Spinal cord (tissue), 10 donors: ENCODE data around the gene CDKN2B-AS1. TPM values are rescaled to one million over a fixed set of nuclear protein-coding genes. Genes with fewer than 3 reads are reported as not detected.

Experiments used
- DNase-seq, 6 donors: peaks; one replicate each; pipeline versions ENCODE4 v3.0.0 to v3.0.0-alpha.2; 2013 to 2015; ENCODE audit warnings: low spot score in 6 of 6, low read depth in 4 of 6
- H3K27ac ChIP-seq: one replicate; pipeline ENCODE4 v1.5.1; 2013; ENCODE audit warnings: low read depth, low read length, control low read depth
- H3K27me3 ChIP-seq: one replicate; pipeline ENCODE4 v1.6.1; 2013; ENCODE audit warnings: low read length; ENCODE audit not compliant: control insufficient read depth, insufficient read depth
- H3K36me3 ChIP-seq: one replicate; pipeline ENCODE4 v1.6.1; 2013; ENCODE audit warnings: low read length; ENCODE audit not compliant: control insufficient read depth, insufficient read depth
- H3K4me1 ChIP-seq: one replicate; pipeline ENCODE4 v1.6.1; 2013; ENCODE audit warnings: low read length; ENCODE audit not compliant: control insufficient read depth, insufficient read depth
- H3K4me3 ChIP-seq: one replicate; pipeline ENCODE4 v1.5.1; 2013; ENCODE audit warnings: low read depth, low read length, control low read depth
- H3K9me3 ChIP-seq: one replicate; pipeline ENCODE4 v1.6.1; 2013; ENCODE audit warnings: low read length; ENCODE audit not compliant: control insufficient read depth, insufficient read depth
- WGBS: methylation state at CpG from one replicate; pipeline ENCODE4 v1.1.5; 2013; ENCODE audit warnings: missing lambda C conversion rate; ENCODE audit not compliant: insufficient coverage; 5-methylcytosine and 5-hydroxymethylcytosine counted together
- polyA plus RNA-seq, 2 donors: library from polyadenylated mRNA; unstranded; fragments of 120-200 nt; gene quantifications; one replicate each; pipeline ENCODE4 v1.2.1, GENCODE V29; 2013; ENCODE audit not compliant: insufficient read length in 2 of 2
- total RNA-seq, 2 donors: library from RNA; depleted of rRNA in 1 of 2; stranded (reverse); fragments of 120-200 nt in 1 of 2; fragments of >200 nt in 1 of 2; gene quantifications; one replicate each; pipeline versions ENCODE4 v1.2.3 to v1.2.4, GENCODE V29; 2013 to 2014
- donor health status: healthy.

The CDKN2B-AS1 gene
- total and polyA plus RNA-seq, 4 donors, result 0.29 to 0.55 (median 0.50) TPM

GRCh38 chr9:22120595-22120994 lies 126.0 kb downstream of the CDKN2B-AS1 start:
- no peak overlapping the region for H3K27ac ChIP-seq
- WGBS, result no CpG with 5 or more reads among the region's 1 CpG
- no peaks in the 10 kb centered on the region for H3K9me3 ChIP-seq
- H3K27me3 ChIP-seq, result no peaks in the 10 kb centered on the region
- no peak for DNase-seq
- peaks cover 3% of the 10 kb centered on the region for H3K4me1 ChIP-seq
- H3K4me3 ChIP-seq, result no peak overlapping the region
- H3K36me3 ChIP-seq, result no peaks in the 10 kb centered on the region

GRCh38 chr9:22124263-22125011 lies 129.8 kb downstream of the CDKN2B-AS1 start:
- WGBS, result 33% methylated on average over 1 of the region's 6 CpGs
- DNase-seq, result no peak

GRCh38 chr9:22129133-22129532 lies 134.5 kb downstream of the CDKN2B-AS1 start:
- Histone ChIP-seq H3K4me3 (no peak overlapping the region), H3K27me3 (no peaks in the 10 kb centered on the region), H3K9me3 (no peaks in the 10 kb centered on the region), H3K27ac (no peak overlapping the region), H3K4me1 (no peaks in the 10 kb centered on the region), H3K36me3 (no peaks in the 10 kb centered on the region)
- no CpG with 5 or more reads among the region's 1 CpG for WGBS
- DNase-seq, result no peak

More at GRCh38 chr9:22124263-22125011, 129.8 kb downstream of the CDKN2B-AS1 start:
- H3K27me3 ChIP-seq, result no peaks in the 10 kb centered on the region
- H3K27ac ChIP-seq, result no peak overlapping the region
- H3K36me3 ChIP-seq, result no peaks in the 10 kb centered on the region
- no peak overlapping the region for H3K4me3 ChIP-seq
- no peaks in the 10 kb centered on the region for H3K4me1 ChIP-seq
- H3K9me3 ChIP-seq, result no peaks in the 10 kb centered on the region

- Histone ChIP-seq H3K27me3 (no peaks in the 10 kb centered on the region), H3K9me3 (no peaks in the 10 kb centered on the region), H3K36me3 (no peaks in the 10 kb centered on the region), H3K4me1 (no peaks in the 10 kb centered on the region), H3K27ac (no peak overlapping the region), H3K4me3 (no peak overlapping the region)
- DNase-seq, result no peak
- 83% methylated on average over 2 of the region's 3 CpGs for WGBS
Observed at GRCh38 chr9:22129633-22130032, 135.0 kb downstream of the CDKN2B-AS1 start.

GRCh38 chr9:22131817-22132216 lies 137.2 kb downstream of the CDKN2B-AS1 start:
- Histone ChIP-seq H3K36me3 (no peaks in the 10 kb centered on the region), H3K4me1 (no peaks in the 10 kb centered on the region), H3K27me3 (no peaks in the 10 kb centered on the region), H3K27ac (no peak overlapping the region), H3K4me3 (no peak overlapping the region), H3K9me3 (no peaks in the 10 kb centered on the region)
- DNase-seq, result no peak

- no CpG with 5 or more reads among the region's 2 CpGs for WGBS
- Histone ChIP-seq H3K36me3 (no peaks in the 10 kb centered on the region), H3K4me3 (no peak overlapping the region), H3K27me3 (no peaks in the 10 kb centered on the region), H3K4me1 (no peaks in the 10 kb centered on the region), H3K27ac (no peak overlapping the region), H3K9me3 (no peaks in the 10 kb centered on the region)
- no peak for DNase-seq
Observed at GRCh38 chr9:22134390-22134789, 139.8 kb downstream of the CDKN2B-AS1 start.

GRCh38 chr9:22136461-22137096 lies 142.0 kb downstream of the CDKN2B-AS1 start:
- no peak overlapping the region for H3K4me3 ChIP-seq
- H3K9me3 ChIP-seq, result no peaks in the 10 kb centered on the region
- no peaks in the 10 kb centered on the region for H3K4me1 ChIP-seq
- no peak overlapping the region for H3K27ac ChIP-seq
- no peak for DNase-seq
- no peaks in the 10 kb centered on the region for H3K36me3 ChIP-seq
- no peaks in the 10 kb centered on the region for H3K27me3 ChIP-seq
- WGBS, result no CpG with 5 or more reads among the region's 3 CpGs

- H3K4me3 ChIP-seq, result no peak overlapping the region
- no peaks in the 10 kb centered on the region for H3K4me1 ChIP-seq
- 94% methylated on average over 4 of the region's 4 CpGs for WGBS
- no peaks in the 10 kb centered on the region for H3K36me3 ChIP-seq
- no peaks in the 10 kb centered on the region for H3K9me3 ChIP-seq
- no peak for DNase-seq
- H3K27me3 ChIP-seq, result no peaks in the 10 kb centered on the region
- H3K27ac ChIP-seq, result no peak overlapping the region
Observed at GRCh38 chr9:22138956-22139660, 144.5 kb downstream of the CDKN2B-AS1 start.

- no peaks in the 10 kb centered on the region for H3K4me1 ChIP-seq
- no peaks in the 10 kb centered on the region for H3K36me3 ChIP-seq
- H3K4me3 ChIP-seq, result no peak overlapping the region
- no peaks in the 10 kb centered on the region for H3K27me3 ChIP-seq
- no peak overlapping the region for H3K27ac ChIP-seq
- WGBS, result 29% methylated on average over 1 of the region's 1 CpG
- H3K9me3 ChIP-seq, result no peaks in the 10 kb centered on the region
- DNase-seq, result peak in 1 of 6 donors; percentile 59
Observed at GRCh38 chr9:22141908-22142307, 147.3 kb downstream of the CDKN2B-AS1 start.
